RWPE1 (cell line): ENCODE measurements around the gene BNC1.

Experiments used
- CTCF ChIA-PET: fragments of 350-600 bp; sonication (Branson Sonifier 250); formaldehyde crosslinking; extraction: SDS; loops from one replicate; lab custom pipeline; 2021; lab: Yijun Ruan, JAX
- POLR2A ChIA-PET: fragments of 400-600 bp; formaldehyde crosslinking; extraction: SDS; loops from one replicate; lab custom pipeline; 2020; ENCODE audit warnings: antibody characterized with exemption; ENCODE audit not compliant: low non-redundant PET; lab: Yijun Ruan, JAX
- DNase-seq: peaks from one replicate; pipeline ENCODE4 v3.0.0; 2012; ENCODE audit warnings: low spot score
- H3K27ac ChIP-seq: fragments of 450-650 bp; 2 replicates; pipeline ENCODE4 v1.5.1; 2017
- CTCF ChIP-seq: fragments of 450-650 bp; conservative IDR thresholded peaks from 2 replicates; pipeline ENCODE4 v1.5.1; 2017; ENCODE audit warnings: low read depth, mild to moderate bottlenecking

BNC1 gene

GRCh38 chr15:83292317-83292716 lies 7.9 kb upstream of the BNC1 start:
- TF ChIP-seq CTCF: no peak
- ChIA-PET CTCF (interaction anchor here (1.4 kb wide), 1 partner anchor 13 kb away, joined by 4 read pairs; no protein-coding TSS in a partner anchor), POLR2A (no interaction called here)
- H3K27ac ChIP-seq: no peak overlapping the region
- DNase-seq: no peak

- ChIA-PET POLR2A (no interaction called here), CTCF (no interaction called here)
- no peak for DNase-seq
- no peak overlapping the region for H3K27ac ChIP-seq
- TF ChIP-seq CTCF: no peak
Observed at GRCh38 chr15:83290236-83290635, 5.8 kb upstream of the BNC1 start.

- ChIA-PET CTCF (interaction anchor here (0.6 kb wide), 1 partner anchor 1733 kb away, joined by 3 read pairs; no protein-coding TSS in a partner anchor), POLR2A (no interaction called here)
- DNase-seq: no peak
- peak overlapping the region; percentile 100 for H3K27ac ChIP-seq
- no peak for TF ChIP-seq CTCF
Observed at GRCh38 chr15:83289160-83289559, 4.7 kb upstream of the BNC1 start.

- H3K27ac ChIP-seq: peak overlapping the region; percentile 100
- TF ChIP-seq CTCF: no peak
- ChIA-PET CTCF (interaction anchor here (1.1 kb wide), 1 partner anchor 40 kb away, joined by 4 read pairs; no protein-coding TSS in a partner anchor), POLR2A (interaction anchor here (0.6 kb wide), 1 partner anchor 17 kb away, joined by 4 read pairs; no protein-coding TSS in a partner anchor)
- peak; percentile 82 for DNase-seq
Observed at GRCh38 chr15:83288381-83288801, 3.9 kb upstream of the BNC1 start.

- TF ChIP-seq CTCF: no peak
- POLR2A ChIA-PET: interaction anchor here (0.6 kb wide), 1 partner anchor 18 kb away, joined by 4 read pairs; no protein-coding TSS in a partner anchor
- CTCF ChIA-PET: interaction anchor here (0.7 to 1.1 kb wide), 2 partner anchors 9 to 39 kb away, joined by 3 to 4 read pairs; no protein-coding TSS in a partner anchor
- DNase-seq: peak; percentile 82
- peak overlapping the region; percentile 100 for H3K27ac ChIP-seq
Observed at GRCh38 chr15:83287541-83288027, 3.1 kb upstream of the BNC1 start.

- peak overlapping the region; percentile 98 for H3K27ac ChIP-seq
- ChIA-PET CTCF (interaction anchor here (0.6 kb wide), 1 partner anchor 152 kb away, joined by 4 read pairs; no protein-coding TSS in a partner anchor), POLR2A (interaction anchor here (0.6 to 1.1 kb wide), 3 partner anchors 15 to 94 kb away, joined by 3 to 5 read pairs (median 4); no protein-coding TSS in a partner anchor)
- peak; percentile 73 for DNase-seq
- TF ChIP-seq CTCF: no peak
Observed at GRCh38 chr15:83285979-83286553, 1.6 kb upstream of the BNC1 start.
